K562 (cell line): ENCODE data around the gene SCNN1A.
"Not testable (repeated sequence)": the region's sequence is repeated elsewhere in the genome, so short reads cannot be mapped to it uniquely, and the experiment has no call there.

Experiments used
- CTCF ChIP-seq, 3 experiments: IDR thresholded peaks in 2 of 3; conservative IDR thresholded peaks in 1 of 3; 2 replicates each; pipeline ENCODE4 v1.5.1; 2011 to 2012; ENCODE audit warnings: low read length in 3 of 3, mild to moderate bottlenecking in 3 of 3, control low read depth in 2 of 3, improper control_type of control experiment in 1 of 3, inconsistent platforms in 1 of 3, low read depth in 1 of 3, mixed read lengths in 1 of 3, moderate library complexity in 1 of 3; ENCODE audit not compliant: insufficient read depth in 2 of 3
- E2F1 ChIP-seq: sonication (generic); formaldehyde crosslinking; IDR thresholded peaks from 2 replicates; pipeline ENCODE4 v1.8.1; 2023; ENCODE audit warnings: mild to moderate bottlenecking, missing genetic modification reagents, moderate library complexity
- ERF ChIP-seq: fragments of 450-650 bp; formaldehyde crosslinking; IDR thresholded peaks from 2 replicates; pipeline ENCODE4 v1.4.0; 2020; ENCODE audit warnings: mild to moderate bottlenecking, mixed read lengths
- FOXJ3 ChIP-seq: sonication (generic); formaldehyde crosslinking; IDR thresholded peaks from 2 replicates; pipeline ENCODE4 v1.4.0; 2020; ENCODE audit warnings: mild to moderate bottlenecking, missing genetic modification reagents
- GABPA ChIP-seq: fragments of 200-800 bp; sonication (Bioruptor generic); conservative IDR thresholded peaks from 2 replicates; pipeline ENCODE4 v1.6.1; 2016; ENCODE audit warnings: low read depth, missing genetic modification characterization, missing compliant biosample characterization
- HOMEZ ChIP-seq: fragments of 250-450 bp; sonication (Bioruptor Pico); IDR thresholded peaks from 2 replicates; pipeline ENCODE4 v1.4.0; 2020; ENCODE audit warnings: mild to moderate bottlenecking, moderate library complexity
- SP2 ChIP-seq: IDR thresholded peaks from 2 replicates; pipeline ENCODE4 v1.6.1; 2011; ENCODE audit warnings: mild to moderate bottlenecking, low read depth, low read length, moderate library complexity; ENCODE audit not compliant: poor library complexity, severe bottlenecking; ENCODE audit errors: extremely low read depth
- SPI1 ChIP-seq: IDR thresholded peaks from 2 replicates; pipeline ENCODE4 v1.6.1; 2011; ENCODE audit warnings: low read depth, low read length, control low read depth, borderline replicate concordance
- USF2 ChIP-seq: sonication (generic); formaldehyde crosslinking; IDR thresholded peaks from 2 replicates; pipeline ENCODE4 v1.5.0; 2020; ENCODE audit warnings: missing genetic modification reagents
- ZNF217 ChIP-seq: sonication (generic); formaldehyde crosslinking; IDR thresholded peaks from 2 replicates; pipeline ENCODE4 v1.8.0; 2022; ENCODE audit warnings: mild to moderate bottlenecking, missing genetic modification reagents
- TF ChIP-seq, protein P1 (sequence below): fragments of 250-450 bp; sonication (Bioruptor Pico); IDR thresholded peaks from 2 replicates; pipeline ENCODE4 v1.8.0; 2022; ENCODE audit warnings: inconsistent platforms

DNA sequence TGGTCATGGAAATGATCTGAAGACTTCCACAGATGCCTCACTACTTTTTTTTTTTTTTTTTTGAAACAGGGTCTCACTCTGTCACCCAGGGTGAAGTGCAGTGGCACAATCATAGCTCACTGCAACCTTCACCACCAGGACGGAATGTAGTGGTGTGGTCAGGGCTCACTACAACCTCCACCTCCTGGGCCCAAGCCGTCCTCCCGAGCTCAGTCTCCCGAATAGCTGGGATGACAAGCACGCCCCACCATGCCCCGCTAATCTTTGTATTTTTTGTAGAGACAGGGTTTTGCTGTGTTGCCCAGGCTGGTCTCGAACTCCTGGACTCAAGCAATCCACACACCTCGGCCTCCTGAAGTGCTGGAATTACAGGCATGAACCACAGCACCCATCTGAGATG, 36.8 kb downstream of the SCNN1A start:
- TF ChIP-seq CTCF (IDR thresholded peaks at IDR 0.05 in 2 of 3, conservative IDR thresholded peaks at IDR 0.05 in 1 of 3; ENCODE audit: insufficient read depth in 2 of 3, low read depth in 1 of 3, low read length in 3 of 3); SP2; ERF; HOMEZ (CRISPR knock-in tag); ZNF217 (CRISPR knock-in tag); SPI1; FOXJ3 (CRISPR knock-in tag); GABPA (tag); E2F1 (CRISPR knock-in tag); USF2 (CRISPR knock-in tag): not testable (repeated sequence)
- TF ChIP-seq, protein P1, sequence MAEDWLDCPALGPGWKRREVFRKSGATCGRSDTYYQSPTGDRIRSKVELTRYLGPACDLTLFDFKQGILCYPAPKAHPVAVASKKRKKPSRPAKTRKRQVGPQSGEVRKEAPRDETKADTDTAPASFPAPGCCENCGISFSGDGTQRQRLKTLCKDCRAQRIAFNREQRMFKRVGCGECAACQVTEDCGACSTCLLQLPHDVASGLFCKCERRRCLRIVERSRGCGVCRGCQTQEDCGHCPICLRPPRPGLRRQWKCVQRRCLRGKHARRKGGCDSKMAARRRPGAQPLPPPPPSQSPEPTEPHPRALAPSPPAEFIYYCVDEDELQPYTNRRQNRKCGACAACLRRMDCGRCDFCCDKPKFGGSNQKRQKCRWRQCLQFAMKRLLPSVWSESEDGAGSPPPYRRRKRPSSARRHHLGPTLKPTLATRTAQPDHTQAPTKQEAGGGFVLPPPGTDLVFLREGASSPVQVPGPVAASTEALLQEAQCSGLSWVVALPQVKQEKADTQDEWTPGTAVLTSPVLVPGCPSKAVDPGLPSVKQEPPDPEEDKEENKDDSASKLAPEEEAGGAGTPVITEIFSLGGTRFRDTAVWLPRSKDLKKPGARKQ, result not testable (repeated sequence)
